Retinal pigment epithelial cell (primary cell): ENCODE data around the gene CCNE1.

Source experiments
- DNase-seq: peaks from one replicate; pipeline ENCODE4 v3.0.0-alpha.2; 2010; ENCODE audit warnings: low read depth
- H3K4me3 ChIP-seq: 2 replicates; pipeline ENCODE4 v1.5.1; 2011; ENCODE audit warnings: mild to moderate bottlenecking, low read length, control low read depth, moderate library complexity
- CTCF ChIP-seq: conservative IDR thresholded peaks from 2 replicates; pipeline ENCODE4 v1.5.1; 2011; ENCODE audit warnings: low read depth, low read length, control low read depth, inconsistent platforms

CCNE1 gene

GRCh38 chr19:29831686-29832085, 19.9 kb downstream of the CCNE1 start:
- no peak for TF ChIP-seq CTCF
- DNase-seq, result no peak
- no peak overlapping the region for H3K4me3 ChIP-seq

GRCh38 chr19:29832801-29833200, 21.0 kb downstream of the CCNE1 start:
- no peak for DNase-seq
- no peak for TF ChIP-seq CTCF
- no peak overlapping the region for H3K4me3 ChIP-seq

- TF ChIP-seq CTCF, result no peak
- DNase-seq, result no peak
- no peak overlapping the region for H3K4me3 ChIP-seq
Observed at GRCh38 chr19:29833614-29834261, 21.9 kb downstream of the CCNE1 start.

GRCh38 chr19:29834991-29835846, 23.4 kb downstream of the CCNE1 start:
- DNase-seq, result no peak
- TF ChIP-seq CTCF, result no peak

GRCh38 chr19:29836409-29836825, 24.6 kb downstream of the CCNE1 start:
- DNase-seq, result no peak
- no peak for TF ChIP-seq CTCF
- no peak overlapping the region for H3K4me3 ChIP-seq

More at GRCh38 chr19:29834991-29835846, 23.4 kb downstream of the CCNE1 start:
- no peak overlapping the region for H3K4me3 ChIP-seq

- no peak overlapping the region for H3K4me3 ChIP-seq
- no peak for DNase-seq
- no peak for TF ChIP-seq CTCF
Observed at GRCh38 chr19:29837448-29837981, 25.7 kb downstream of the CCNE1 start.
